Panc1 (cell line): ENCODE results near the gene SCCPDH. TPM values are rescaled to one million over a fixed set of nuclear protein-coding genes. Genes with fewer than 3 reads are reported as not detected.
A peak's percentile ranks its signal among the peaks of the same experiment; 100 is the strongest.

Experiments used
- ATAC-seq: fragments of 200-7000 bp; cut with Tn5 transposase; 2 replicates; pipeline ENCODE4 v1.9.1; 2020; ENCODE audit warnings: mild to moderate bottlenecking, moderate library complexity
- BruUV-seq: library from RNA; stranded (reverse); fragments of 400-500 nt; replicated peaks from 2 replicates; lab custom pipeline; 2021; lab: Mats Ljungman, UMichigan
- CTCF ChIA-PET: fragments of 300-600 bp; sonication (Branson Sonifier 250); formaldehyde crosslinking; loops from one replicate; lab custom pipeline; 2022; ENCODE audit warnings: antibody characterized with exemption; lab: Charles Lee
- POLR2A ChIA-PET: fragments of 300-600 bp; sonication (Branson Sonifier 250); formaldehyde crosslinking; loops from one replicate; lab custom pipeline; 2022; ENCODE audit warnings: antibody characterized with exemption; lab: Charles Lee
- DNase-seq: peaks from one replicate; pipeline ENCODE4 v3.0.0-alpha.2; 2010; ENCODE audit warnings: low read depth, low spot score
- H3K27ac ChIP-seq: 2 replicates; pipeline ENCODE4 v1.5.1; 2011; ENCODE audit warnings: mild to moderate bottlenecking, low read length, inconsistent platforms
- H3K27me3 ChIP-seq: fragments of 200-500 bp; sonication (Bioruptor generic); 2 replicates; pipeline ENCODE4 v1.6.0; 2014; ENCODE audit warnings: low read length, inconsistent platforms; ENCODE audit not compliant: control insufficient read depth, insufficient read depth
- H3K36me3 ChIP-seq: fragments of 200-500 bp; sonication (Bioruptor generic); 2 replicates; pipeline ENCODE4 v1.5.1; 2014; ENCODE audit warnings: inconsistent platforms, mild to moderate bottlenecking, low read length, moderate library complexity; ENCODE audit not compliant: control insufficient read depth, insufficient read depth
- H3K4me1 ChIP-seq: 2 replicates; pipeline ENCODE4 v1.5.1; 2011; ENCODE audit warnings: inconsistent platforms, mild to moderate bottlenecking, low read length, moderate library complexity; ENCODE audit not compliant: control insufficient read depth, insufficient read depth
- H3K4me3 ChIP-seq, 2 experiments: 2 replicates each; pipeline ENCODE4 v1.5.1; 2011 to 2012; ENCODE audit warnings: low read depth in 2 of 2, low read length in 2 of 2, mild to moderate bottlenecking in 2 of 2, inconsistent platforms in 1 of 2, moderate library complexity in 1 of 2
- H3K9me3 ChIP-seq: fragments of 200-500 bp; sonication (Bioruptor generic); 2 replicates; pipeline ENCODE4 v1.5.1; 2014; ENCODE audit warnings: low read depth, mild to moderate bottlenecking, inconsistent platforms, low read length, moderate library complexity; ENCODE audit not compliant: control insufficient read depth, insufficient read depth
- POLR2AphosphoS5 ChIP-seq: IDR thresholded peaks from 2 replicates; pipeline ENCODE4 v1.6.1; 2012; ENCODE audit warnings: mild to moderate bottlenecking, low read depth, low read length, moderate library complexity
- SIN3A ChIP-seq: IDR thresholded peaks from 2 replicates; pipeline ENCODE4 v1.6.1; 2012; ENCODE audit warnings: low read depth, mild to moderate bottlenecking, low read length, moderate library complexity, borderline replicate concordance; ENCODE audit not compliant: insufficient read depth
- TCF7L2 ChIP-seq: IDR thresholded peaks from 2 replicates; pipeline ENCODE4 v1.6.1; 2011; ENCODE audit warnings: mild to moderate bottlenecking, low read depth, low read length, inconsistent platforms
- in situ Hi-C: cut with HindIII; loops from 2 replicates; pipeline ENCODE4 v1.10.0; 2016; ENCODE audit warnings: low sequenced_read_pairs, low pct_unique_long_range_greater_than_20kb
- intact Hi-C: fragments of 100-400 bp; cut with micrococcal nuclease; formaldehyde crosslinking; loops from one replicate; pipeline ENCODE4 v1.10.0; 2022; ENCODE audit not compliant: unreplicated experiment
- total RNA-seq: library from RNA; stranded (reverse); gene quantifications from one replicate; pipeline ENCODE4 v1.2.1, GENCODE V29; 2021; ENCODE audit not compliant: unreplicated experiment
- TF ChIP-seq, protein P1 (sequence below): fragments of 450-650 bp; IDR thresholded peaks from 2 replicates; pipeline ENCODE4 v1.5.1; 2017; ENCODE audit warnings: mild to moderate bottlenecking
- TF ChIP-seq, protein P2 (sequence below), 2 experiments: IDR thresholded peaks; 2 replicates each; pipeline ENCODE4 v1.6.1; 2011 to 2012; ENCODE audit warnings: low read depth in 2 of 2, control low read depth in 1 of 2, low read length in 1 of 2, mild to moderate bottlenecking in 1 of 2, moderate library complexity in 1 of 2; ENCODE audit not compliant: insufficient read depth in 1 of 2

The SCCPDH gene
- total RNA-seq, 1 experiment from 2014 or later: 40.2 TPM

- Histone ChIP-seq H3K27me3 (no peaks in the 10 kb centered on the region), H3K4me1 (no peaks in the 10 kb centered on the region; the same call in 1 of the 2 replicates), H3K9me3 (no peaks in the 10 kb centered on the region), H3K4me3 (no peak overlapping the region), H3K27ac (0 out of 2 replicates have a peak overlapping the region, but pooled peaks have one; percentile 18), H3K36me3 (no peaks in the 10 kb centered on the region)
- TF ChIP-seq POLR2AphosphoS5 (no peak), TCF7L2 (no peak), SIN3A (no peak)
- TF ChIP-seq, protein P1, sequence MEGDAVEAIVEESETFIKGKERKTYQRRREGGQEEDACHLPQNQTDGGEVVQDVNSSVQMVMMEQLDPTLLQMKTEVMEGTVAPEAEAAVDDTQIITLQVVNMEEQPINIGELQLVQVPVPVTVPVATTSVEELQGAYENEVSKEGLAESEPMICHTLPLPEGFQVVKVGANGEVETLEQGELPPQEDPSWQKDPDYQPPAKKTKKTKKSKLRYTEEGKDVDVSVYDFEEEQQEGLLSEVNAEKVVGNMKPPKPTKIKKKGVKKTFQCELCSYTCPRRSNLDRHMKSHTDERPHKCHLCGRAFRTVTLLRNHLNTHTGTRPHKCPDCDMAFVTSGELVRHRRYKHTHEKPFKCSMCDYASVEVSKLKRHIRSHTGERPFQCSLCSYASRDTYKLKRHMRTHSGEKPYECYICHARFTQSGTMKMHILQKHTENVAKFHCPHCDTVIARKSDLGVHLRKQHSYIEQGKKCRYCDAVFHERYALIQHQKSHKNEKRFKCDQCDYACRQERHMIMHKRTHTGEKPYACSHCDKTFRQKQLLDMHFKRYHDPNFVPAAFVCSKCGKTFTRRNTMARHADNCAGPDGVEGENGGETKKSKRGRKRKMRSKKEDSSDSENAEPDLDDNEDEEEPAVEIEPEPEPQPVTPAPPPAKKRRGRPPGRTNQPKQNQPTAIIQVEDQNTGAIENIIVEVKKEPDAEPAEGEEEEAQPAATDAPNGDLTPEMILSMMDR: no peak
- TF ChIP-seq, protein P2, sequence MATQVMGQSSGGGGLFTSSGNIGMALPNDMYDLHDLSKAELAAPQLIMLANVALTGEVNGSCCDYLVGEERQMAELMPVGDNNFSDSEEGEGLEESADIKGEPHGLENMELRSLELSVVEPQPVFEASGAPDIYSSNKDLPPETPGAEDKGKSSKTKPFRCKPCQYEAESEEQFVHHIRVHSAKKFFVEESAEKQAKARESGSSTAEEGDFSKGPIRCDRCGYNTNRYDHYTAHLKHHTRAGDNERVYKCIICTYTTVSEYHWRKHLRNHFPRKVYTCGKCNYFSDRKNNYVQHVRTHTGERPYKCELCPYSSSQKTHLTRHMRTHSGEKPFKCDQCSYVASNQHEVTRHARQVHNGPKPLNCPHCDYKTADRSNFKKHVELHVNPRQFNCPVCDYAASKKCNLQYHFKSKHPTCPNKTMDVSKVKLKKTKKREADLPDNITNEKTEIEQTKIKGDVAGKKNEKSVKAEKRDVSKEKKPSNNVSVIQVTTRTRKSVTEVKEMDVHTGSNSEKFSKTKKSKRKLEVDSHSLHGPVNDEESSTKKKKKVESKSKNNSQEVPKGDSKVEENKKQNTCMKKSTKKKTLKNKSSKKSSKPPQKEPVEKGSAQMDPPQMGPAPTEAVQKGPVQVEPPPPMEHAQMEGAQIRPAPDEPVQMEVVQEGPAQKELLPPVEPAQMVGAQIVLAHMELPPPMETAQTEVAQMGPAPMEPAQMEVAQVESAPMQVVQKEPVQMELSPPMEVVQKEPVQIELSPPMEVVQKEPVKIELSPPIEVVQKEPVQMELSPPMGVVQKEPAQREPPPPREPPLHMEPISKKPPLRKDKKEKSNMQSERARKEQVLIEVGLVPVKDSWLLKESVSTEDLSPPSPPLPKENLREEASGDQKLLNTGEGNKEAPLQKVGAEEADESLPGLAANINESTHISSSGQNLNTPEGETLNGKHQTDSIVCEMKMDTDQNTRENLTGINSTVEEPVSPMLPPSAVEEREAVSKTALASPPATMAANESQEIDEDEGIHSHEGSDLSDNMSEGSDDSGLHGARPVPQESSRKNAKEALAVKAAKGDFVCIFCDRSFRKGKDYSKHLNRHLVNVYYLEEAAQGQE (IDR thresholded peaks at IDR 0.05; ENCODE audit: insufficient read depth in 1 of 2, low read depth in 2 of 2, low read length in 1 of 2): no peak
- no peak for DNase-seq
- in situ Hi-C loops: no loop called here
- peak; percentile 77 for ATAC-seq
- POLR2A ChIA-PET: interaction anchor here (0.7 kb wide), 1 partner anchor 9 kb away, joined by 4 read pairs; no protein-coding TSS in a partner anchor
- intact Hi-C loops: no loop called here
- BruUV-seq: no TSS peak
- CTCF ChIA-PET: no interaction called here
Observed at GRCh38 chr1:246782120-246782900, 58.1 kb downstream of the SCCPDH start.

- no peak for DNase-seq
- Histone ChIP-seq H3K9me3 (no peaks in the 10 kb centered on the region), H3K27me3 (no peaks in the 10 kb centered on the region), H3K4me1 (no peaks in the 10 kb centered on the region; the same call in 1 of the 2 replicates), H3K36me3 (no peaks in the 10 kb centered on the region), H3K4me3 (no peak overlapping the region), H3K27ac (no peak overlapping the region)
- intact Hi-C loops (no loop called here), in situ Hi-C loops (no loop called here)
- no peak for TF ChIP-seq SIN3A
- no peak for TF ChIP-seq TCF7L2
- TF ChIP-seq, protein P2 (IDR thresholded peaks at IDR 0.05; ENCODE audit: insufficient read depth in 1 of 2, low read depth in 2 of 2, low read length in 1 of 2): no peak
- no peak for TF ChIP-seq POLR2AphosphoS5
- TF ChIP-seq, protein P1: no peak
- ChIA-PET CTCF (no interaction called here), POLR2A (interaction anchor here (0.6 kb wide), 1 partner anchor 37 kb away, joined by 3 read pairs; no protein-coding TSS in a partner anchor)
- ATAC-seq: peak; percentile 67
- no TSS peak for BruUV-seq
Observed at GRCh38 chr1:246784621-246785493, 60.6 kb downstream of the SCCPDH start.
